Tibial nerve (tissue), 4 donors: Measurements from ENCODE around the gene ERC2.

ENCODE experiments used
- EP300 ChIP-seq, 2 donors: sonication (generic); formaldehyde crosslinking; IDR thresholded peaks; one replicate each; pipeline ENCODE4 v1.6.1; 2017; ENCODE audit warnings: antibody characterized with exemption in 2 of 2, mild to moderate bottlenecking in 1 of 2
- TF ChIP-seq, protein P1 (sequence below), 5 experiments: fragments of 200-600 bp in 3 of 5; fragments of 450-650 bp in 2 of 5; sonication (generic) in 3 of 5; IDR thresholded peaks; one replicate each; pipeline ENCODE4 v1.5.1; 2016 to 2019; ENCODE audit warnings: antibody characterized with exemption in 5 of 5, mild to moderate bottlenecking in 3 of 5, moderate library complexity in 2 of 5

DNA sequence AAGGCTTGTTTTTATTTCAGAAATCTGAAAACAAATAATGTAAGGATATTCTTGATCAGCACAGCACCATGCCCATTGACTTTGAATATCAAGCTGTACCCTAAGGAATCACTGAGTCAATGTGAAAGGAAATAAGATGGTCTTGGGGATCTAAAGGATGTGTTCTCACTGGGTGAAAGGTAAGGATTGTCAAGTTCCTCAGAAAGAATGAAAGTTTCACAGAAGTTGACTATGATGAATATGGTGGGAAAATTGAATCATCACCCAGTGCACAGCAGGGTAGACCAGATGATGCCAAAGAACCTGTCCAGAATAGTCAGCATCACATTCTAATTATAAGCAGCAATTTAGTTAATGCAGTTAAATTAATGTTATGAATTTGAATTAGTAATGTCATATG, 16.2 kb downstream of the ERC2 start:
- TF ChIP-seq, protein P1, sequence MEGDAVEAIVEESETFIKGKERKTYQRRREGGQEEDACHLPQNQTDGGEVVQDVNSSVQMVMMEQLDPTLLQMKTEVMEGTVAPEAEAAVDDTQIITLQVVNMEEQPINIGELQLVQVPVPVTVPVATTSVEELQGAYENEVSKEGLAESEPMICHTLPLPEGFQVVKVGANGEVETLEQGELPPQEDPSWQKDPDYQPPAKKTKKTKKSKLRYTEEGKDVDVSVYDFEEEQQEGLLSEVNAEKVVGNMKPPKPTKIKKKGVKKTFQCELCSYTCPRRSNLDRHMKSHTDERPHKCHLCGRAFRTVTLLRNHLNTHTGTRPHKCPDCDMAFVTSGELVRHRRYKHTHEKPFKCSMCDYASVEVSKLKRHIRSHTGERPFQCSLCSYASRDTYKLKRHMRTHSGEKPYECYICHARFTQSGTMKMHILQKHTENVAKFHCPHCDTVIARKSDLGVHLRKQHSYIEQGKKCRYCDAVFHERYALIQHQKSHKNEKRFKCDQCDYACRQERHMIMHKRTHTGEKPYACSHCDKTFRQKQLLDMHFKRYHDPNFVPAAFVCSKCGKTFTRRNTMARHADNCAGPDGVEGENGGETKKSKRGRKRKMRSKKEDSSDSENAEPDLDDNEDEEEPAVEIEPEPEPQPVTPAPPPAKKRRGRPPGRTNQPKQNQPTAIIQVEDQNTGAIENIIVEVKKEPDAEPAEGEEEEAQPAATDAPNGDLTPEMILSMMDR (IDR thresholded peaks at IDR 0.05), result no peak
- TF ChIP-seq EP300 (IDR thresholded peaks at IDR 0.05), result no peak
